ENCODE measurements around the gene ZMPSTE24. TPM values are rescaled to one million over a fixed set of nuclear protein-coding genes. Genes with fewer than 3 reads are reported as not detected.

The ZMPSTE24 gene
- total RNA-seq, 1 donor from 2014 or later = 24.8 TPM

DNA sequence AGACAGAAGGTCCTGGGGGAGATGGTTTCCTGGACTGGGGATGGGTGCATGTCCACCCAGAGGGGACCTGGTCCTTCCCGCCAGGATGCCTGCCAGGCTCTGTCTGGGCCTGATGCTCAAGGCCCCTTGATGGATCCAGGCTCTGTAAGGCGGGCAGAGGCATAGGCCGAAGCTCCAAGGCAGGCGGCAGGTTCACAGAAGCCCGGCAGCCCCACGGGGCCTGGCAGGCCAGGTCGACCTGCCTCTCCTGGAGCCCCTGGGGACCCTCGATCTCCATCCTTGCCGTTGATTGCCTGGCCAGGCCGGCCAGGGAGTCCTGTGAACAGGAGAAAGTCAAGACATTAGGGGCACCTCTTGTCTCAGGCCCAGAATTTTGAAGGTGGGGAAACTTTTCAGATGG is 43.0 kb downstream of the ZMPSTE24 start:
- intact Hi-C loops (cut with DNase I) = no loop called here
- DNase-seq (ENCODE audit: low spot score) = no peak

DNA sequence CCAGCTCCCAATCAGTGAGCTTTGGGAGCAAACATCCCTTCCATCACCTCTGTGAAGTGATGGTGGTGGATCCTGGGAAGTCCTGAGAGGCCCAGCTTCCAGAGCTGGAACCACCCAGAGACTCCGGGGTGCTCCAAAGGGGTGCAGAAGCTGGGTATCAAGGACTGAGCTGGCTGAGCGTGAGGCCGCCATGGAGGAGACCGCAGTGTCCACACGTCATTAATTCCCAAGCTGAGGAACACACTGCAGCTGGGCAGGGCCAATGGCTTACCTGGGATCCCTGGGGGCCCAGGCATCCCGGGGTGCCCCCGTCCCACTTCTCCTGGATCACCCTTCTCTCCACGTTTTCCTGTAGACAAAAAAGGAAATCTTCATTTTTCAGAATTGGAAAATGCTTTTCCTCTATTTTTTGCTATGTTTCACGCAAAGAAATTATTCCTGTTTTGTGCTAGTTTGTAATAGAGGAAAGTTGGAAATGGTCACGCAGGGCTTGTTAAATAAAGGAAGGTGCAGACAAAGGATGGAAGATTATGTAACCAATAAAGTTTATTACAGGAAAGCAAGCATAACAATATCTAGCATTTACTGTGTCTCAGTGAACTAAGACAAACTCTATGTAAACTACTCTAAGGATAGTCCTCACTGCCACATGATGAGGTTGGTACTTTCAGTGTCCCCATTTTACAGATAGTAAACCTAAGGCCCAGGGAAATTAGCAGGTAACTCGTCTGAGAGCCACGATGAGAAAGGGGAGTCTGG is 43.7 kb downstream of the ZMPSTE24 start:
- intact Hi-C loops (cut with DNase I) = no loop called here

DNA sequence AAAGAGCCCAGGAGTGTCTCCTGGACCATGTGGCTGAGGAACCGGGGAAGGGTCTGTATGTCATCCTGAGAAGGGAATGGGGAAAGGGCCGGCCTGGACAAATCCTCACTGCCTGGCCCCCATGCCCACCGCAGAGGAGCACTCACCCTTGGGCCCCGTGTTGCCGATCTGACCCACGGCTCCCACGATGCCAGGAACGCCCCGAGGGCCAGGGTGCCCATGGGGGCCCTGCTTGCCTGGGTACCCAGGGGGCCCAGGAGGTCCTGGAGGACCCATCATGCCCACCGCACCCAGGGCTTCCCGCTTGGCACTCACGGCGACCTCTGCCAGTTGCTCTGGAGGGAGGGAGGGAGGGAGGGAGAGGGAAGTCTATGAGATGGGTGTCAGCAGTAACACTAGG is 44.4 kb downstream of the ZMPSTE24 start:
- DNase-seq (ENCODE audit: low spot score) = no peak
- intact Hi-C loops (cut with DNase I) = no loop called here

More for the DNA sequence above, 43.7 kb downstream of the ZMPSTE24 start:
- DNase-seq (ENCODE audit: low spot score) = no peak

DNA sequence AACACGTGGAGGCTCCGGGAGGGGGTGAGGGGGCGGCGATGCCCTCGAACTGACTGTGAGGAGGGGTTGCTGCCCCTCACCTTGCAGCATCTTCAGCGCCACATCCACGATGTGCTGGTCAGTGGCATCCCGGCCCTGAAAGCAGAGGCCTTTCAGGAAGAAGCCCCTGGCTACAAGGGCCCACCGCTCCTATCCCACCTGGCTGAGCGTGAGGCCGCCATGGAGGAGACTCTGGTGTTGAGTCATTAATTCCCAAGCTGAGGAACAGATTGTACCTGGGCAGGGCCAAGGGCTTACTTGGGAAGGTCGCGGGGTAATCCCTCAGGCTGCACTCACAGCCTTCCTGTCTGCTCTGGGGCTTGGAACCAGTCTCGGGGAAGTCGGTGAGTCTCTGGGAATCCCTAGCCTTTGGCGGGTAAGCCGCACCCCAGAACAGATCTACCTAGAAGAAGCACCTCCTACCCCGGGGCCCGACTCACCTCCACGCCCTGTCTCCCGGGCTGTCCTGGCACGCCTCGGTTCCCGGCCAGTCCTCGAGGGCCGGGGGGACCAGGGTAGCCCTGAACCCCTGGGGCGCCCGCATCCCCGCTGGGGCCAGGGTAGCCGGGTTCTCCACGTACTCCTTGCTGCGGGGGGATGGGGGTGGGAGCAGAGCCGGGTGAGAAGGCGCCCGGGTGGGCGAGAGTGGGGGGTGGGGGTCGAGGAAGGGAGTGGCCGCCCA is 45.2 kb downstream of the ZMPSTE24 start:
- intact Hi-C loops (cut with DNase I) = no loop called here
- DNase-seq (ENCODE audit: low spot score) = no peak

DNA sequence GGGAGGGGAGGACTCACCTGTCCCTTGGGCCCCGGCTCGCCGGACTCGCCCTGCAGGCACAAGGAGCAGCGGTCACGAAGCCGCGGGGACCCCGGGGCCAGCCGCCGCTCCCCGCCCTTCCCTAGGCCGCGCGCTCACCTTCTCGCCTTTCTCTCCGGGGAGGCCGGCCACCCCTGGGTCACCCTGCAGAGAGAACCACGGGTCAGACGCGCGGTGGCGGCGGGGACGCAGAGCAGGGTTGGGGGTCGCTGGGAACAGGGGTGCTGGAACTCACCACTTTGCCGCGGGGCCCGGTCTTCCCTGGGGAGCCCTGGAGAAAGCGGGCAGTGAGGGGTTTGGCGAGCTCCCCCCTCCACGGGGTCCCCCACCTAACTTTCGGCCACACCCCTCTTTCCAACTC is 45.8 kb downstream of the ZMPSTE24 start:
- intact Hi-C loops (cut with DNase I) = no loop called here
- DNase-seq (ENCODE audit: low spot score) = no peak

DNA sequence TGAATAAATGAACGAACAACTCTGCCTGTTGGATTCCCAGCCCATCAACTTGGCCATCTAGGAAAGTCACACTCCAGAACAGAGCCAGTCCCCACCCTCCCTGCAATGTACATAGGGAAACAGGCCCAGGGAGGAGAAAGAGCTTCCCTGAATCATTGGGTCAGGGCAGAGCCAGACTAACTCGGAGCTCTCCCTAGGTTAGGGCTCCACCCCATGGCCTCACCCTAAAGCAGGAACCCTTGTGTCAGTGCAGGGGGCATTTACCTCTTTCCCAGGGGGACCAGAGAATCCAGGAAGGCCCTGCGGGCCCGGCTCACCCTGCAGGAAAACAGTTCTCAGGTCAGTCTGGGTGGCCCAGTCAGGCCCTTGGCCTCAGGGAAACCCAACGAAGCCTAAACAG is 47.4 kb downstream of the ZMPSTE24 start:
- intact Hi-C loops (cut with DNase I) = no loop called here
- DNase-seq (ENCODE audit: low spot score) = no peak

DNA sequence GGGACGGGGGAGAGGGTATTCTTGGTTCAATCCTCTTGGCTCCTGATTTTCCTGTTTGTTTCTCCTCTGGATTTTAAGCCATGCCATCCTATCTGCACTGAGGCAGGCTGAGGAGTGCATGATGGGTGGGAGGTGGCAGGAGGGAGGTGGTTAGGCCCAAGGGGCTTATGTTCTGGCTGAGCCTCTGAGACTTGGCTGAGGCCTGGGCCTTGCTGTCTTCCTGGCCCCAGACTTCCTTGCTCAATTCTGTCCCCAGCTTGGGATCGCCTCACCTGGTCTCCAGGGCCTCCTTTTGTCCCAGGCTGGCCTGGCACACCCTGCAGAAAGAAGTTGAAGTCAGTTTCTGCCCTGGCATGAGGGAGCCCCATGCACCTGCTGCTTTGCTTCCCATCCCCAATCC is 47.8 kb downstream of the ZMPSTE24 start:
- intact Hi-C loops (cut with DNase I) = no loop called here
- DNase-seq (ENCODE audit: low spot score) = no peak

DNA sequence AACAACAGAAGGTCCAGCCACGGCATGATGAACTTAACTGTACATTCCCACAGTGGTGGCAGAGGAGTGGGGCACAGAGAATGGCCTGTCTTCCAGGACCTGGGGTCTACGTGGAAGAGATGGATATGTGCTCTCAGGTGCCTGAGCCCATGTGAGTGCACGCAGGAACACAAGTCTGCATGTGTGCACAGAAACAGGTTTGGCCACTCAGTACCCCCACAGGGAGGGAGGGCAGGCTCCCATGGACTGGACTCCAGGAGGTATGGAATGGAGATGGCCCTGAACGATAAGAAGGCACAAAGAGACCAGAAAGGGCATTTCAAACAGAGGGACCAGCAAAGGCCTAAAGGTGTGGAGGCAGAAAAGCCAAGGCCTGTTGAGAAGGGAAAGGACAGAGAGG is 48.3 kb downstream of the ZMPSTE24 start:
- no peak for DNase-seq (ENCODE audit: low spot score)
- intact Hi-C loops (cut with DNase I) = no loop called here

DNA sequence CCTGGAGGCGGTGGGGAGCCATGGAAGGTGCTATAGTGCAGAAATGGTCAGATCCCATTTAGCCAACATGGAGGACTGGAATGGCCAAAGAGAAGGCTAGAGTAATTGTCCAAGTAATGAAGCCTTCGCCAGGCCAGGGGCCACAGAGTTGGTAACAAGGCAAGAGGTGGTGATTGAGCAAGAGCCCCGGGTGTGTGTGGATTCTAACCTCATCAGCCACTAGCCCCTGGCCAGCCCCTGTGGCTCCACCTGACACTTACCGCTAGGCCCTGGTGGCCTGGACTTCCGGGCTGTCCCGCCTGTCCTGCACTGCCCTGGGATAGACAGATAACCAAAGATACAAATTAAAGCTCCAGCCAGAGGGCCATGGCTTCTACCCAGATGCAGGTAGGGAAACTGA is 49.1 kb downstream of the ZMPSTE24 start:
- intact Hi-C loops (cut with DNase I) = no loop called here
- DNase-seq (ENCODE audit: low spot score) = no peak

DNA sequence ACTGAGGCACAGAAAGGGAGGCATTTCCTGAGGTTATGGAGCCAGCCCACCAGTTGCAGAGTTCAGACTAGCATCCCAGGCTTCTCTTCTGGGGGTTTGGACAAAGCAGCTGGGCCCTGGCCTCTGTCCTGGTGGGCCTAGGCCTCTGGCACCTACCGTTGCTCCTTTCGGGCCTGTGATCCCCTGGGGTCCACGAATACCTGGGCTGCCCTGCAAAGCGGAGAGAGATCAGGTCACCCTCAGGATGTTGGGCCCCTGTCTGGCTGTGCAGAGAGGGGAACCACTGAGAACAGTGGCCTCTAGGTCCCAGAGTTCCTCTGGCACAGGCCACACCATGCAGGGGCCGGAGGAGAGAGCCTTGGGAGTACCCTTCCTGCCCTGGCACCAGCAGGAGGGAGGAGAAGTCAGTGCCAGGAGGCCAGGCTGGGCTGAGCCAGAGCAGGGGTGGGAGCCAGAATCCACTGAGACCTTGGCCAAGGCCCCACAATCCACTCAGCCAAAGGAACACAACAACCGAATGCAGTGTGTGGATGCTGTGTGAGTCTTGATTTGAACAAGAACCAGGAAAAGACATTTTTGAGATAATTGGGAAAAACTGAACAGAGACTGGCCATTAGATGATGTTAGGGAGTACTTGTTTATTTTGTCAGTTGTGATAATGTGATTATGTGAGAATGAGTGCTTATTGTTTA is 50.1 kb downstream of the ZMPSTE24 start:
- intact Hi-C loops (cut with DNase I) = no loop called here
- DNase-seq (ENCODE audit: low spot score) = no peak

DNA sequence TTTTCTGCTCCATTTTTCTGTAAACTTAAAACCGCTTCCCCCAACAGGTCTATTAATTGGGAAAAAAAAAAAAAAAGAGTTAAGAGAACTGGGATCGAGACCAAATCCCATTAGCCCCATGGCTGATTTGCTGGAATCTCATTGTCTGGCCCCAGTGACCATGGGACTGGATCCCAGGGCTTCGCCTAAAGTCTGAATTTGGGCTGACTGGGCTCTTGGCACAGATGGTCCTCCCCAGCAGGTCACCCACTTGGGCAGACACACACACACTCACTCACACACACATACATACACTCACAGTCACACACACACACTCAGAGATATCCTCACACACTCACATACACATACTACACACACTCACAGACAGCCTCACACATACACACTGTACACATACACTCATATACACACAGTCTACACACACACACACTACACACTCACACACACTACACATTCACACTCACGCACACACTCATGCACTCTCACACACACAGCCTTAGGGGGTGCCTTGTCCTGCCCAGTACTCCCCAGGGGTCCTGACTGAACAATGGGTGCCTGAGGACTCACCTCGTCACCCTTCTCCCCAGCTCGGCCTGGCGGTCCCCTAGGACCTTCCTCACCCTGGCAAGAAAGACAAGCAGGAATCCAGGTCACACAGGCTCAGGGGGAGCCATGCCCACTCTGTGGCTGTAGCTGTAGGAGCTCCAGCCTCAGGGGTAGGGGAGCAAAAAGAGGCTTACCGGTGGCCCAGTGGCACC is 51.5 kb downstream of the ZMPSTE24 start:
- intact Hi-C loops (cut with DNase I) = no loop called here
- no peak for DNase-seq (ENCODE audit: low spot score)

DNA sequence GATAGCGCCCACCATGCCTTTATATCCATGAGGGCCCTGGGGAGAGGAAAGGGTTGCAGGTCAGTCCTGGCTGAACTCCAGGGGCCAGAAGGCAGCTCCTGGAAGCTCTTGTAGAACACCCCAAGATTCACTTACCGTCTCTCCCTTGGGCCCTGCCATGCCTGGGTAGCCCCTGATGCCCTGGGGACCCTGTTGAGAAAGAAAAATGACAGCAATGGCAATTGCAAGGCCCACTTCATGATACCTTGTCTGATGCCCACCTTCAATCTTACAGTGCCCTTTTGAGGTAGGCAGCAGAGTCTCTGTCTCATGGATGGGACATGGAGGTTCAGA is 52.1 kb downstream of the ZMPSTE24 start:
- no peak for DNase-seq (ENCODE audit: low spot score)
- intact Hi-C loops (cut with DNase I) = no loop called here

DNA sequence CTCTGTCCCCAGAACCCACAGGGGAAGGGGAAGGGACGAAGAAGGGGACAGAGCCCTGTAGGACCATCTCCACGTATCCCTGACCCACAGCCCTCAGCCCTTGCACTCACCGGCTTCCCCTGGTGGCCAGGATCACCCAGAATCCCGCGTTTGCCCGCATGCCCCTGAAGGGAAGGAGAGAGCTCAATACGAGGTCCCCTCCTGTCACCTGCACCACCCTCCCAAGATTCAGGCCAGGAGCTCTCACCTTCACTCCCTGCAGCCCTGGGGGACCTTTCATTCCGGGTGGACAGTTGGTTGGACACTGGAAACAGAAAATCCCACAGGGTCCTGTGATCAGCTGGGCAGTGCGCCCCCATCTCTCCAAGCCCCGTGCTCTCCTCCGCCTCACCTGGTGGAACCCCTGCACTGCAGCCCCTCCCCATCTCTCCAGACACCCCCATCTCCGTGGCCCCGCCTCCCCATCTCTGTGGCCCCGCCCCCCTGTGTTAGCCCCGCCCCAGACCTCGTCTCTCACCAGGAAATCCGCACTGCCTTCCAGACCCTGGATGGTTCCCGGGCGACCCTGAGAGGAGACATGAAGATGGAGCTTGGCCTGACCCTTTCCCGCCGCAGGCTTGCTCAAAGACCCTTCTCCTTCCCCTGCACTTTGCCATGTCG is 53.1 kb downstream of the ZMPSTE24 start:
- no peak for DNase-seq (ENCODE audit: low spot score)
- intact Hi-C loops (cut with DNase I) = no loop called here

DNA sequence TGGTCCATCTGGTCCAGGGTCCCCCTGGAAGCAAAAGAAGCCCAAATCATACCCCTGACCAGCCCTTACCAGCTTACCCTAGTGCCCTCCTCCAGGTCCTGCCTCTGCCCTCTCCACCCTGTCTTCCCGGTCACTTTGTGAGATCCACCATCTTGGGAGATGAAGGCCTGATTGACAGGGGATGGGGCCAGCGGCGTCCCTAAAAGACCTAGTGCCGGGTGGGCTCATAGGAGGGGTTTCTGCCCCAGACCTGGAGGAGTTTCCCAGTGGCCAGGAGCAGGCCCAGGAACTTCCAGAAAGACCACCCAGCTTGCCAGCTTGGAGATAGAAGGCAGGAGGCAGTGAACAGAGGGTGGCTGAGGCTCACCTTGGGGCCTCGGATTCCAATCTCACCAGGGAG is 53.7 kb downstream of the ZMPSTE24 start:
- no peak for DNase-seq (ENCODE audit: low spot score)
- intact Hi-C loops (cut with DNase I) = no loop called here

DNA sequence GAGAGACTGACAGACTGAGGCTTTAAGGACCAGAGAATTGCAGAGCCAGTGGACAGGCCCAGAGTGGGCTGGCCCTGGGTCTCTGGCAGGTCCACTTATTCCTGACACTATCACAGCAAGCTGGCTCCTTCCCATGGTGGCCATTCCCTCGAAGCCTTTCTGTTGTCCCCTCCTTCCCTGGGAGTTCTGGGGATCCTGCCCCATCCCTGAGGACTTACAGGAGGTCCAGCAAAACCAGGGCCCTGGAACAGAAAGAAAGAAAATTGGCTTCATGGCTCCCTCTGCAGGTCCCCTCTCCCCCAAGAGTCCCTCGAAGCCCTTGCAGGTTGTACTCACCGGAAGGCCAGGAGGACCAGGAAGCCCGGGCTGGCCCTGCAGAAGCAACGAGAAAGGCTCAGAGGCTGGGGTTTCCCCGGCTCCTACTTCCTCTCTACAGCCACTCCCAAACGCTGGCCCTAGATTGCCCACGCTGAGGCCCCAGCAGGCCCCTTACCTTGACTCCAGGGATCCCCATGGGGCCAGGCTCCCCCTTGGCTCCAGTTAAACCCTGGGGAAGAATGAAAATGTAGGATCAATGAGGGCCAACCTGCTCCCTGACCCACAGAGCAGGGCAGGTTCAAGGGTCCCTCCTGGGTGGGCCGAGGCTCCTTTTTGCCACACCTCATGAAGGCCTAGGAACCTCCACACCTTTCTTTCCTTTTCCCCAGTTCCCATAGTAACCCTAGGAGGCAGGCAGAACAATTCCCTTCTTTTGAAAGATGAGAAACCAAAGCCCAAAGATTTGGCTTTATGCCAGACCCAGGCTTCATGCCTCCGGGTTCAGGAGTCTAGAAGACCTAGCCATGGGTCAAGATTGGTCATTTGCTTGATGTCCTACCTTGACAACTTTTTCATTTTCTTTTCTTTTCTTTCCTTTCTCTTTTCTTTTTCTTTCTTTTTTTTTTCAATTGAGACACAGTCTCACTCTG is 54.5 kb downstream of the ZMPSTE24 start:
- DNase-seq (ENCODE audit: low spot score) = peak; percentile 91
- intact Hi-C loops (cut with DNase I) = no loop called here

DNA sequence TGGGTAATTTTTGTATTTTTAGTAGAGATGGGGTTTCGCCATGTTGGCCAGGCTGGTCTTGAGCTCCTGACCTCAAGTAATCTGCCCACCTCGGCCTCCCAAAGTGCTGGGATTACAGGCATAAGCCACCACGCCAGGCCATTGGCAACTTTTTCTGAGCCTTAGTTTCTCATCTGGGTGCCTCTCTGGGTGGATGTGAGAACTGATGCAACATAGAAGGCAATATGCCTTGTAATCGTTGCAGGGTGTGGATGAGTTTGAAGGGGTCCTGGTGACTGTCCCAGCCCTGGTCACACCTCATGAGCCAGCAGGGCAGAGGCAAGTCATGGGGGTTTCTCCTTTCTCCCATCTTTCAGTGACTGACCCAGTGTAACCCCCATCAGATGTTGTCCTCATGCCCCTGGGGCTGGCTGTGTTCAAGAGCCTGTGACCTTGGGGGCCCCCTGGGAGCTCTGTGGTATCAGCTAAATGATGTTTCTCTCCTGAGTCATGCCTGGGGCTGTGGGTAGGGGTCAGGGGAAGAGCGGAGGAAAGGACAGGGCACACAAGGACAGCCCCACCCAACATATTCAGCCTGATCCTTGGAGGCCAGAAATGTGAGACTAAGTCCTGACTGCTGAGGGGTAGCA is 55.4 kb downstream of the ZMPSTE24 start:
- no peak for DNase-seq (ENCODE audit: low spot score)
- intact Hi-C loops (cut with DNase I) = no loop called here

DNA sequence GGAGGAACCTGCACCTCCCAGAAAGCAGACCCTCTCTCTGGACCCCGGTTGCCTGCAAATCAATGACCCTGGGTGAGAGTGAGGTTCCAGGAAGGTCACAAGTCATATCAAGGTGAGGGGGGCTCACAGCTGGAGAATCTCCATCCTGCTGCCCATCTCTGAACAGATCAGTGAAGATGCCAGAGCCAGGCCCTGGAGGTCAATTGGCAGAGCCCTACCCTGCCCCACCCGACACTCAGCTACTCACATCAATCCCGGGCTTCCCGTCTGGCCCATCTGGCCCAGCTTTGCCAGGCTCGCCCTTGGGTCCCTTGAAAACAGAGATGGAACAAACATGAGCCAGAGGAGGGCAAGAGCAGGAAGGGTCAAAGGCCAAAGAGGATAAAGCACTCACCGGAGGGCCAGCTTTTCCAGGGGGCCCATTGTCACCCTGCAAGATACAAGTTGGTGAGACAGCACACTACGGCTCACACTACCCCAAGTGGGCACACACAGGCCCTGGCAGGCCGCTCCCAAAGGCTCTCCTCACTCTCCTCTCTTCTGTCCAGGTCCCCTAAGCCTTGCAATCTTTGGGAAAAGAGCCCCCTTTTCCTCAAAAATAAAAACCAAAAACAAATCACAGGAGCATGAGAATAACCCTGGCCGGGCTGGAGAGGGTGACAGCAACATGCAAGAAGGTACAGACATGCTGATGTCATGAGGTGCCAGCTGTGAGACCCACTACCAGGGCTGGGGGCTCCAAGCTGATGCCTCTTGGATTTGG is 56.1 kb downstream of the ZMPSTE24 start:
- intact Hi-C loops (cut with DNase I) = no loop called here
- no peak for DNase-seq (ENCODE audit: low spot score)
